Left ventricle myocardium inferior (tissue), 1 donor: Measurements from ENCODE around the gene FLT1. TPM values are rescaled to one million over a fixed set of nuclear protein-coding genes. Genes with fewer than 3 reads are reported as not detected.
A peak's percentile ranks its signal among the peaks of the same experiment; 100 is the strongest.

Experiments
- DNase-seq: peaks from one replicate; pipeline ENCODE4 v3.0.0-alpha.2; 2020
- H3K27ac ChIP-seq: fragments of 200-600 bp; replicated peaks from 2 replicates; pipeline ENCODE4 v1.8.0; 2021
- H3K27me3 ChIP-seq: fragments of 200-600 bp; 2 replicates; pipeline ENCODE4 v1.8.0; 2021; ENCODE audit warnings: low read depth
- H3K36me3 ChIP-seq: fragments of 200-600 bp; 2 replicates; pipeline ENCODE4 v1.8.0; 2021
- H3K4me1 ChIP-seq: fragments of 200-600 bp; 2 replicates; pipeline ENCODE4 v1.8.0; 2021
- H3K4me3 ChIP-seq: fragments of 200-600 bp; 2 replicates; pipeline ENCODE4 v1.8.0; 2021; ENCODE audit warnings: mild to moderate bottlenecking, moderate library complexity
- H3K9me3 ChIP-seq: fragments of 200-600 bp; replicated peaks from 2 replicates; pipeline ENCODE4 v1.8.0; 2021
- CTCF ChIP-seq: fragments of 200-600 bp; IDR thresholded peaks from 2 replicates; pipeline ENCODE4 v1.8.0; 2021; ENCODE audit warnings: antibody characterized with exemption, mild to moderate bottlenecking, borderline replicate concordance
- intact Hi-C: fragments of 100-400 bp; cut with micrococcal nuclease; formaldehyde crosslinking; loops from one replicate; pipeline ENCODE4 v1.11.0; 2022
- long read RNA-seq: library from polyadenylated mRNA; unstranded; transcript quantifications from one replicate; pipeline ENCODE4 v2.0.0, GENCODE V29; 2021
- total RNA-seq: library from RNA; stranded (reverse); fragmentation: NEBNext Ultra II Directional; extraction: Animal tissue kit (Norgen Biotek cat#: 25700); gene quantifications from one replicate; pipeline ENCODE4 v1.2.1, GENCODE V29; 2021
- donor health status: DM: no; HTN: yes; CAD: no; lungs with severe emphysema.

FLT1 gene
- 40.7 TPM for total RNA-seq
- long read RNA-seq, full-length matches to known transcripts = 3 of 17 reads
- long read RNA-seq, partial matches to known transcripts = 9 of 17 reads
- long read RNA-seq, other reads (novel, unspliced or antisense) = 5 of 17 reads

GRCh38 chr13:28494778-28495537 is at the start of gene FLT1:
Gene FLT1, minus strand, starts transcription at chr13:28495128. Its CDS starts 285 bp downstream, at chr13:28494843.
- peaks cover 38% of the 10 kb centered on the region for H3K4me1 ChIP-seq

GRCh38 chr13:28544026-28544425 is 49.1 kb upstream of the FLT1 start:
- intact Hi-C loops = no loop called here
- Histone ChIP-seq H3K9me3 (peaks cover 9% of the 10 kb centered on the region), H3K4me3 (no peak overlapping the region), H3K27ac (no peak overlapping the region), H3K4me1 (no peaks in the 10 kb centered on the region), H3K36me3 (no peaks in the 10 kb centered on the region), H3K27me3 (peaks cover 12% of the 10 kb centered on the region)
- DNase-seq = no peak
- TF ChIP-seq CTCF = no peak

More at GRCh38 chr13:28494778-28495537, at the start of gene FLT1:
- Histone ChIP-seq H3K27me3 (peaks cover 71% of the 10 kb centered on the region), H3K9me3 (no peaks in the 10 kb centered on the region), H3K36me3 (no peaks in the 10 kb centered on the region), H3K27ac (peak within 1 kb of the TSS; percentile 92), H3K4me3 (peak within 1 kb of the TSS; percentile 75)
- peak; percentile 77 for DNase-seq
- intact Hi-C loops = loop anchor here (10.0 kb wide), 1 partner anchor 140 kb away; no protein-coding TSS in a partner anchor
- no peak for TF ChIP-seq CTCF

GRCh38 chr13:28542804-28543203 is 47.9 kb upstream of the FLT1 start:
- no peak overlapping the region for H3K4me3 ChIP-seq
- intact Hi-C loops = no loop called here
- peaks cover 9% of the 10 kb centered on the region for H3K9me3 ChIP-seq
- TF ChIP-seq CTCF = no peak
- H3K4me1 ChIP-seq = no peaks in the 10 kb centered on the region
- peaks cover 7% of the 10 kb centered on the region for H3K27me3 ChIP-seq
- no peaks in the 10 kb centered on the region for H3K36me3 ChIP-seq
- no peak for DNase-seq
- no peak overlapping the region for H3K27ac ChIP-seq

GRCh38 chr13:28541966-28542365 is 47.0 kb upstream of the FLT1 start:
- DNase-seq = no peak
- intact Hi-C loops = no loop called here
- Histone ChIP-seq H3K27ac (no peak overlapping the region), H3K4me1 (no peaks in the 10 kb centered on the region), H3K36me3 (no peaks in the 10 kb centered on the region), H3K4me3 (no peak overlapping the region), H3K27me3 (no peaks in the 10 kb centered on the region), H3K9me3 (peaks cover 9% of the 10 kb centered on the region)
- TF ChIP-seq CTCF = no peak

- no peak overlapping the region for H3K27ac ChIP-seq
- no peak for DNase-seq
- intact Hi-C loops = no loop called here
- no peak overlapping the region for H3K4me3 ChIP-seq
- H3K9me3 ChIP-seq = peaks cover 9% of the 10 kb centered on the region
- H3K4me1 ChIP-seq = no peaks in the 10 kb centered on the region
- H3K27me3 ChIP-seq = no peaks in the 10 kb centered on the region
- TF ChIP-seq CTCF = no peak
- no peaks in the 10 kb centered on the region for H3K36me3 ChIP-seq
Observed at GRCh38 chr13:28540612-28541011, 45.7 kb upstream of the FLT1 start.
